ENCODE results near the gene B3GALT4.

DNA sequence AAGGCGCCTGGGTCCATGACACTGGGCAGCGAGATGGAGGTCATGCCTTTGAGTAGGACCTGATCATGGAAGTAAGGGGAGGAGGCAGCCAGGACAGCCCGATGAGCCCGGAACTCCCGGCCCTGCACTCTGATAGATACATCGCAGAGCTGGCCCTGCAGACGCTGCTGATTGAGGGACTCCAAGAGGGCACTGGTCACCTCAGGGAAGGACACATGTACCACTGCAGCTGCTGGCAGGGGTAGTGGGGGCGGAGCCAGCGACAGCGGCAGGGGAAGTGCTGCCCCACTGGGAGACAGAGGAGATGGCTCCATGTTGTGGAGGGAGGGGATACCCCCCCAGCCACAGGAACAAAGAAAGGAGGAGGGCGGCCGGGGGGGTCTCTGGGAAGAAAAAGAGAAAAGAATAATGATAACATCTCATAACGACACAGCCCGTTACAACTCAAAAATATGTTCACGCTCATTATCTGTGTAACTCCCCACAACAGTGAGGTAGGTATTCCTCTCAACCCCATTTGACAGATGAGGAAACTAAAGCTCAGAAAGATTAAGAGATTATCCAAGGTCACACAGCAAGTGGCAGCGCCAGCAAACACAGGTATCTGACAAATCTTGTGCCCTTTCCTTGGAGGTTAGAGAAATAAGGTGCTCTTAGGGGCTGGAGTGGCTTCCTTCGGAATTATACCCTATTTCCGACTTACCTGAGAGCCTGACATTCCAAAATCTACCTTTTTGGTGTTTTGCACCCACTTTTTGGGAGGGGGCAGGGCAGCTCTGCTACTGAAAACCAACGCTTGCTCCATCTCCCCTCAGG, 39.9 kb downstream of the B3GALT4 start:
- TF ChIP-seq ZNF384 (IDR thresholded peaks at IDR 0.05) (no peak), CTBP1 (IDR thresholded peaks at IDR 0.05; ENCODE audit: borderline replicate concordance) (no peak), NFRKB (IDR thresholded peaks at IDR 0.05) (no peak)

Measured in HEK293T (cell line).